Right kidney (tissue), 1 donor: ENCODE measurements around the gene CALML5.
"Not testable (repeated sequence)": the region's sequence is repeated elsewhere in the genome, so short reads cannot be mapped to it uniquely, and the experiment has no call there.

Source experiments
- DNase-seq: peaks from one replicate; pipeline ENCODE4 v3.0.0-alpha.2; 2016

The CALML5 gene

DNA sequence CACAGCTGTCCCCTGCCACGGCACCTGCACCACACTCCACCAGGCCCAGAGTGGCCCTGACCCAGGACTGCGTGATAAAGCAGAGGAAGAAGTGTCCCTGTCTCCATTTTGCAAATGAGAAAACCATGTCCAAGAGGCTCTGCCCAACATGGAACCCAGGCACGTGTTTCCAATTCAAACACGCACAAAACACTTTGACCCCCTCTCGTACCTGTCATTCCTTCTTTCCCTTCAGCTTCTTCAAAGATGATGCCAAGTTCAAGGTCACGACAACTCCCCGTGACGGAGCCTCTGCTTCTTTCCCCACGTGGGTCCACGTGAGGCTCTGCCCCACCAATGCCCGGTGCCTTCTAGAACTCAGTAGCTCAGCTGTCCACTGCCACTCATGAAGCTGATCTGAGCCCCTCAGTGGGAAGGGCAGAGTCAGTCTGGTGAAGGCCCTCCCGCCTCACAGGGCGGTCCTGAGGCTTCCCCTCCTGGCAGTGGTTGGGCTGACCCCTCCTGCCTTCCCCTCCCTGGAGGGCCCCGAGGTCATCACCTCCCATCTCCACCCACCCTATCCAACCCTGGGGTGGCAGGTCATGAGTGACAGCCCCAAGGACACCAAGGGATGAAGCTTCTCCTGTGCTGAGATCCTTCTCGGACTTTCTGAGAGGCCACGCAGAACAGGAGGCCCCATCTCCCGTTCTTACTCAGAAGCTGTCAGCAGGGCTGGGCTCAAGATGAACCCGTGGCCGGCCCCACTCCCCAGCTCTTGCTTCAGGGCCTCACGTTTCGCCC, 19.0 kb downstream of the CALML5 start:
- no peak for DNase-seq

DNA sequence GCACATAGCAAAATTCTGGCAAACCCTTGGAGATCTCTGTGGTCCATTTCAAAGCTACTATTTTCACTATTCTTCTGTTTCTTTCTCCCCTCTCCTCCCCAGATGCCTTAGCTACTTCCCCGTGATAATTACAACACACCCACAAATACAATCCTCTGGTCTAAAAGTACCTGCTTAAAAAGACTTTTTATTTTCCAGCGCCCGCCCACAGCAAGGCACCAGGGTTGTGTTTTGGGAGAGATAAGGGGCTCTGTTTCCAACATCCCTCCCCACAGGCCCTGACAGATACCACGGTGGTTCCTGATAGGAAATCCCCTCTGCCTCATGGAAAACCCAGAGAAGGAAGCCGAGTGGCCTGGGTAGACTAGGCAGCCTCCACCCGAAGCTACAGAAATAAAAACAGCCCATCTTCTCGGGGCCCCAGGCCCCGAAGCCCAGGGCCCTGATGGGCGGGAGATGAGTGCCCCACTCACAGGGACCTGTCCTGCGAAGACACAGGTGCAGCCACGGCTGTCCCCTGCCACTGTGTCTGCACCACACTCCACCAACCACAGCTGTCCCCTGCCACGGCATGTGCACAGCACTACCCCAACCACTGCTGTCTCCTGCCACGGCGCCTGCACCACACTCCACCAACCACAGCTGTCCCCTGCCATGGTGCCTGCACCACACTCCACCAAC, 19.7 kb downstream of the CALML5 start:
- DNase-seq = no peak

DNA sequence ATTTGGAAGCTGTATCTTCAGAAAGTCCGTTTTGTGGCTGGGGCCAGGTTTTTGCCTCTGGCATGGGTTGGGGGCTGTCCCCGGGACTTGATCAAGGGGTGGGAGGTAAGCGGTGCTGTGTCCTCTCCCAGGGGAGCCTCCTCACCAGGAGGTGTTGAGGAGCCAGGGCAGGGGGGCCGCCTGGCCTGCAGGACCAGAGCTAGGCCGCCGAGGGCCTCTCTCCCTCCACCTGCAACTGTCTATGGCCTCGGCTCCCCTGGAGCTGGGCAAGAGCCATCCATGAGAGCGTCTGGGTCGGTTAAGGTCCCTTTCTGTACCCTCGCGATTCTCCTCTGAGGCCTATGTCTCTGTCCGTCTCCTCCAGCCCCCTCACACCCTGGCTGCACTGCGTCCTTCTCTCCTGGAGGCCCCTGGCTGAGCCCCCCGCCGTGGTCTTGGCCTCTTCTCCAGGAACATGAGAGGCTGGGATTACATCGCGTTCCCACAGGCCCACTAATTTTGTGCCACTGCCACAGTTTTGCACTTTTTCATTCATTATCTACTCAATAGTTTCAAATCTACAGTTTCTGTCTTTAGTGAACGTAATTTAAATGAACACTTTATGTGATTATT, 20.6 kb downstream of the CALML5 start:
- no peak for DNase-seq

DNA sequence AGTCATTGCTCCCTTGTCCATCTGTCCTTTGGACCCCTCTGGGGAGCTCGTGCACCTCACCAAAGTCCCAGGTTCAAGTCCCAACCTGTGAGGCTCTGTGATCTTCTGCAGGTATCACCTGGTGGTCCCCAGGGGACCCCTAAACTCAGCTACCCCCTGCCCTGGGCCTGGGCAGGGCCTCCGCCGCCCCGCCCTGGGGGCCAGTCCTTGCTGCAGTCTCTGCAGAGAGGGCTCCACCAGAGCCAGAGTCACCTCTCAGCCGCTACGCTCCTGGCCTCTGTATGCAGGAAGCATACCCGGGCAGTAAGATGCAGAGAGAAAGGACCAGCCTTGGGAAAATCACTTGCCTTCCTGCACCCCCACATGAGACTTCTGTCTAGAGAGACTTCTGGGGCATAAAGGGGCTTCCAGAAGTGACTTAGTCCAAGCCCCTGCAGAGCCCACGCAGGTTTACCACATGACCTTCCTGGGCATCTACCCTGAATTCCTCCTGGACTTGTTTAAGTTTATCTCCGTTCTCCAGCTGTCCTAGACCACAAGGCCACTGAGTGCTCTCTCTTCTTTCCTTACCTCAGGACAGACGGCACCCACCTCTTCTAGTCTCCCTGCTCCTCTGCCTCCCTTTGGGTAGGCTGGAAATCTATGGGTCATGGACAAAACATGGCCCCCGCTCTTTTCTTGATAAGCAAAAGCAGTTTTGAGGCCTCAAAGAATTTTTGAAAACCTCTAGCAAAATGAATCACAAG, 21.2 kb downstream of the CALML5 start:
- no peak for DNase-seq

DNA sequence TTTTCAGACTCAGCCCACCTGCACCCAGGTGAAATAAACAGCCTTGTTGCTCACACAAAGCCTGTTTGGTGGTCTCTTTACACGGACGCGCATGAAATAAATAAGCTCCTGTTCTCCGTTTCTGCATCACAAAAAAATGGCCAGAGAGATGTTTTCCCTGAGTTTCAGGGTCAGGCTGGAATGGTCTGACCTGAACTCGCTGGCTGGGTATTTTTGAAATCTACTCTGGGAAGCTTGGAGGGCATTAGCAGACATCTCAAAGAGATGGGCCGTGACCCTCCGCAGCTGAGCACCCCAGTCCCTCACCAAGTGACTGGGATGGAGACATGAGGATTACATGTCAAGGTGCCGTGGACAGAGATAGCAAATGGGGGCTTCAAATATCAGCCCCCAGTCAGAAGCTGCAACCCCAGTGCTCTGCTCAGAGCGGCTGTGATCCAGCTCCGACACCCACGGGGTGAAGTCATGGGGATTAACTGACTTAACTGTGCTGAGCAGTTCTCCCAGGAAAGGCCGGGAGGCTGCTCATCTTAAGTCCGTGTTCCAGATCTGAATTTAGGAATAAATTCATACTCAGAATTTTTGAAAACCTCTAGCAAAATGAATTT, 22.3 kb downstream of the CALML5 start:
- no peak for DNase-seq

DNA sequence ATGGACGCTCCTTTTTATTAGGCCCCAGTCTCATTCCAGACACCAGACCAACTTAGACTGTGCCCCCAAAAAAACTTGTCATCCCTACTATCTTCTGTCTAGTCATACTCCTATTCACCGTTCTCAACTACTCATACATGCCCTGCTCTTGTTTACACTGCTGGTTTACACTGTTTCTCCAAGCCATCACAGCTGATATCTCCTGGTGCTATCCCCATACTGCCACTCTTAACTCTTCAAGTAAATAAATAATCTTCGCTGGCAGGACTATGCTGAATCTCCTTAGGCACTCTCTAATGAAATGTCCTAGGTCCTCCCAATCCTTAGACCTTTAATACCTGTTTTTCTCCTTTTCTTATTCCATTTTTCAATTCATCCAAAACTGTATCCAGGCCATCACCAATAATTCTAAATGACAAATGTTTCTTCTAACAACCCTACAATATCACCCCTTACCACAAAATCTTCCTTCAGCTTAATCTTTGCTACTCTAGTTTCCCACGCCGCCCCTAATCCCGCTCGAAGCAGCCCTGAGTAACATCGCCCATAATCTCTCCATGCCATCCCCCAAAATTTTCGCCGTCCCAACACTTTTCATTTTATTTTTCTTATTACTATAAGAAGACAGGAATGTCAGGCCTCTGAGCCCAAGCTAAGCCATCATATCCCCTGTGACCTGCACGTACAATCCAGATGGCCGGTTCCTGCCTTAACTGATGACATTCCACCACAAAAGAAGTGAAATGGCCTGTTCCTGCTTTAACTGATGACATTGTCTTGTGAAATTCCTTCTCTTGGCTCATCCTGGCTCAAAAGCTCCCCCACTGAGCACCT, 23.2 kb downstream of the CALML5 start:
- not testable (repeated sequence) for DNase-seq

DNA sequence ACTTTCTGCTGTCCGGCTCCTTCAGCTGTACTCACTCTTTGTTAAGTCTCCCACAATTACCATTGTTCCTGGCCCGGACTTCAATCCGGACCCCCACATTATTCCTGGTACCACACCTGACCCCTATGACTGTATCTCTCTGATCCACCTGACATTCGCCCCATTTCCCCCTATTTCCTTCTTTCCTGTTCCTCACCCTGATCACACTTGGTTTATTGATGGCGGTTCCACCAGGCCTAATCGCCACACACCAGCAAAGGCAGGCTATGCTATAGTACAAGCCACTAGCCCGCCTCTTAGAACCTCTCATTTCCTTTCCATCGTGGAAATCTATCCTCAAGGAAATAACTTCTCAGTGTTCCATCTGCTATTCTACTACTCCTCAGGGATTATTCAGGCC, 24.3 kb downstream of the CALML5 start:
- not testable (repeated sequence) for DNase-seq

DNA sequence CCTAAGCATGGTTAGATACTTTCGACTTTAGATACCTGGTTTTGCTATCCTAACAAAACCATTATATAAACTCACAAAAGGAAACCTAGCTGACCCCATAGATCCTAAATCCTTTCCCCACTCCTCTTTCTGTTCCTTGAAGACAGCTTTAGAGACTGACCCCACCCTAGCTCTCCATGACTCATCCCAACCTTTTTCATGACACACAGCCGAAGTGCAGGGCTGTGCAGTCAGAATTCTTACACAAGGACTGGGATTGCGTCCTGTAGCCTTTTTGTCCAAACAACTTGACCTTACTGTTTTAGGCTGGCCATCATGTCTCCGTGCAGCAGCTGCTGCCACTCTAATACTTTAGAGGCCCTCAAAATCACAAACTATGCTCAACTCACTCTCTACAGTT, 24.7 kb downstream of the CALML5 start:
- DNase-seq = not testable (repeated sequence)

DNA sequence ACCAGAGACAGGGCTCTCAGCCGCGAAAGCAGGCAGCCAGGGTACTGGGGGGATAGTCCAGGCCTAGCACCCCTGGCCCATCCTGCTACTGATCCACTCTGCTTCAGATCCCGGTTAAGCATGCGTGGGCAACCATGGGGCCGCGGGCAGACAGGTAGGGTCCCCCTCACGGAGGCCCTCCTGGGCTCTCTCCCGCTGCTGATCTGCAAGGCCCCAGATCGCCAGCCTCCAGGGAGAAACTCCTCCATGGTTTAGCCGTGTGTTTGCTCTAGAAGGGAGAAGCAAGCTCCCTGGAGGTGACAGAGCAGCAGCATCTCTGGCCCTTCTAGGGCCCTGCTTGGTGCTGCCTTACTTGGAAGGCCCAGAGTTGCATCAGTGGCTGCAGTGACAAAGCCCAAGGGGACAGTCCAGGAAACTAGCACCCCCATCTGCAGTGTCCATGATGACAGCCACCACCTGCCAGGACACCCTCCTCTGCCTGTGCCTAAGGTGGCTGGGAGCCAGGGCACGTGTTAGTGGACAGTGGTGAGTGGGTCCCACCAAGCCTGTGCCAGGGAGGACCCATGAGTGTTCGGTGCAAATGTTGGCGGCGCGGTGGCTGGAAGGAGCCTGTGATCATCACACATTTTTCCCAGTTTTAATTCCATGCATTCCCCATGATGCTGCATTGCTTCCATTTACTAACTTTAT, 29.2 kb downstream of the CALML5 start:
- DNase-seq = no peak

DNA sequence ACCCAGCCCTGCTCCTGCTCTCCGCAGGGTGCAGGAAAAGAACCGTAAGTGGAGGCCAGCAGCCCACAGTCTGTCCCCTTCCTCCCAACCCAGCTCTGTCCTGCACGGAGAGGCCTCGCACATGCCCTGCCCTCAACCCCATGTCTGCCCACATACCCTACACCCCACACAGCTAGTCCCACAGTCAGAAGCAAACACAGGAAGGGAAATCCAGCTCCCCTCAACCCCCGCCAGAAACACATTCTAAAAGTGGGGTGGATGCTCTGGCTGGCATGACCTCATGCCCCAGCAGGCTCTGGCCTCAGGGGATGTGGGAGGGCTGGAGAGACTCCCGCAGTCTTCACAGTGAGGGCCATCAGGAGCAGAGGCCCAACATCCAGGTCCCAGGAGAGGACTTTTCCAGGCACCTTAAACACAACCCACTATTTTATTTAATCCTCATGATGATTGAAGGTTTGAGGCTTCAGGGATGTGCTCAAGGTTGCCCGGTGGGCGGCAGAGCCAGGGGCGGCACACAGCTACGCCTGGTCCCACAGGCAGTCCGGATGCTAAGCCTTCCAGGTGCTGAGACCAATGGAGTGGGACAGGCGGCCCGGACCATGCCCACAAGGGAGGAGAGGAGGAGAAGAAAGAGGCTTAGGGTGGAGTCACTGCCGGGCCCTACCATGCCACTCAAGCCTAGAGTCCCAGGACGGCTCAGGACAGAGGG, 29.9 kb downstream of the CALML5 start:
- no peak for DNase-seq

DNA sequence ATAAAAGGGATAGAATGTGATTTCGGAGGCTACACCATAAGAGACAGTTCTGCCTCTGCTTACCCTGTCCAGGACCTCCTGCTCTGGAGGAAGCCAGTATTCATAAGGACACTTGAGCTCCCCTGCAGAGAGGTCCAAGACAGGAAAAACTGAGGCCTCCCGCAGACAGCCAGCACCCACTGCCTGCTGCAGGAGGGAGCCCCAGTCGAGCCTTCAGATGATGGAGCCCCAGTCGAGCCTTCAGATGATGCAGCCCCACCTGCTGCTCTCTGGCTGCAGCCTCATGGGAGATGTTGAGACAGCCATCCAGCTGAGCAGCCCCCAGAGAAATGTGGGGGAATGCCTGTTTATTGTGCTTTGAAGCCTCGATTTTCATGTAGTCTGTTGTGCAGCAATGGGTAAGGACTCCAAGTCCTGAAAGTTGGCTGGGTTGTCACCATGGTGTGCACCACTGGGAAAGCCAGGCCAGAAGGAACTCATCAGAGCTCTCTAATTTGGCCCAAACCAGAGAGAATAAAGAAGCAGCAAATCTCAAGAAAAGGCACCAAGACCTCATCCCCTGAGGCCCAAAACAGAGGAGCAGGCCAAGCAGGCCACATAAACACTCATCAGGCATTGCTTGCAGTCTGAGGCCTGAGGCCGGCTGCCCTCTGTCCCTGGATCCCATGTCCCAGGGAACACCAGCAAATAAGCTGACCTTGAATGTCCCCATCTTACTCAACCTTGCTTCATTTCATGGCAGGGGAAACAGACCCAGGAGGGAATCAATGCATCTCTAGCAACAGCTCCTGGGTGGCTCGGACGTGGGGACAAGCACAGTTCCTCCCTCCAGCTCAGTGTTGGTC, 30.9 kb downstream of the CALML5 start:
- no peak for DNase-seq

DNA sequence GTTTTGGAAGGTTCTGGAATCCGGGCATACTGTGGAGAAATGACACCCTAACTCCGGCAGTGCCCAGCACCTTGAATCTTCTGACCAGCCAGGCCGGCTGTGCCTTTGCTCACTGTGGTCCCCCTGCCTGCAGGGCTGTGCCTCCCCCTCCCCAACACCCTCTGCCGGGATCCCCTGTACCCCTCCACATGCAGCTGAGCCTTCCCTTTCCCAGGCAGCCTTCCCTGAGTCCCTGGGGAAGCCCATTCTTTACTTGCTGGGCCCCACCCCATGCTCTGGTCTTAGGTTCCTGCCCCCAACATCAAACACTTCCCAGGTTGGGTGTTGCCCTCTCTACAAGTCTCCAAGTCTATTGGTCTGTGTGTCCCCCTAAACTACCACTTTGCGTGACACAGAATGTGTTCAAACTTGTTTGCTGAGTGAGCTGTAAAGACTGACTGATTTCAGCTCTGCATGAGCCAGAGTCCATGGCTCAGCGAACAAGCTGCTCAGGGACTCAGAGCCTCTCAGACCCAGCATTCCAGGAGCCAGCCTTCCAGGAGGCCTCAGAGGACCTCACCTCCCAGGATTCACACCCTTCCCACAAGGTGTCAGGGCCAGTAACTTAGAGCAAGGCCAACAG, 31.6 kb downstream of the CALML5 start:
- no peak for DNase-seq

DNA sequence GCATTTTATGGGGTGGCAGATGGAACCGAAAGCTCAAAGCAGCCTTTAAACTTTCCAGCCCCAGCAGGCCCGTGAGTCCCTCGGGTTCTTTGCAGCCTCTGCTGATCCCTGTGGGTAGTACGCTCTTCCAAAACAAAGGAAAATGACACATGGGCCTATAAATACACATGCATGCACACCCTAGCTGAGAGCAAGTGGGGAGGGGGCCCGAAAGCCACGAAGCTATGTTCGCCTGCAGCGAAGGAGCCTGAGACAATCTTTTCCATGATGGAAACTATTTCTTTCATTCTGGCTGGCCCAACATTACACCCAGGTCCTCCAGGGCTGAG, 32.2 kb downstream of the CALML5 start:
- no peak for DNase-seq

DNA sequence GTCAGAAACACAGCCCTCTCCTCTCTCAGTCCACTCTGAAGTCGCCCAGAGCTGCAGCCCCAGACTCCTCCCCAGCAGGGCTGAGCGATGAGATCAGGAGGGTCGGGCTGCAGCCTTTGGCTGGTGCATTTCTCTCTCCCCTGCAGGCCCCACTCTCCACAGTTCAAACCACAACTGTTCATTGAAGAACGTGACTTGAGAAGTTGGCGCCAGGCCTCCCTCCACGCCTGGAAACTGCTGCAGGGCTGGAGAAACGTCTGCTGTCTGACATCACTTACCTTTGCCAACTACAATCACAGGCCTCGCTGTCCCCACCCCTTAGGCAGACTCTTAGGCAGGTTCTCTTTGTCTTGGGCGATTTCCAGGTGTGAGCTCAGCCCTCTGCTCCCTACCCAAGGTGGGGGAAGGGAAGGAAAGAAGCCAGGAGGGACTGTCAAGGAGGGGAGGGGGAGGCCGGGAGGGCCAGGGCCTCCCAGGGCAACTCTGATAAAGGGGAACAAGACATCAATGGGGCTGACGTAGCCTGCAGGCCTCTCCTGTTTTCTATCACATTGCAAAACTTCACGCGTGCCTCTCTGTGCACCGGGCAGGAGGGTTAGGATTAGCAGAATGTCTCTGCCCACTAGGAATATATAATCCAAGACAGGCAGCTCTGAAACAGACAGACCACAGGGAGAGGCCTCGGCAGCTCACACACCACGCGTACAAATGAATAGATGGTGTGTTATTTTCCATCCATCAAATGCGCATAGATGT, 32.7 kb downstream of the CALML5 start:
- DNase-seq = peak; percentile 51

DNA sequence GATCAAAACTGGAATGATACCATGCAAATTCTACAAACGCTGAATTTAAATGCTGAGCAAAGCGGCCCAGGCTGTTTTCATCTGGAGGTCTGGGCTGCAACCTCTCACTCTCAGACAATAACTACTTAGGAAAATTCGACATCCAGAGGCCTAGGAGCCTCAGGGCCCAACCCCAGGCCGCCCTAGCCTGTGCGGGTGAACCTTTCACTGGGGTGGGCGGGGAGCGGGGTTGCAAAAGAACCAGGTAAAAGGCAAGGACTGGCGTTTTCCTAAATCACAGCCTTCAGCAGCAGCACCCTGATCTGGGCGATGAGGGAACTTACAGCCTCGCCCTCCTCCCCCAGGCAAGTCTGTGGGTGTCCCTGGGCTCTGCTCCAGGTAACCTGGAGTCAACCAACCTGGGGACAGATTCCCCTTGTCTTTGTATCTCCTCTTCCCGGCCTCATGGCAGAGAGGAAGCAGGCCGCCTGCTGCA, 33.4 kb downstream of the CALML5 start:
- no peak for DNase-seq

DNA sequence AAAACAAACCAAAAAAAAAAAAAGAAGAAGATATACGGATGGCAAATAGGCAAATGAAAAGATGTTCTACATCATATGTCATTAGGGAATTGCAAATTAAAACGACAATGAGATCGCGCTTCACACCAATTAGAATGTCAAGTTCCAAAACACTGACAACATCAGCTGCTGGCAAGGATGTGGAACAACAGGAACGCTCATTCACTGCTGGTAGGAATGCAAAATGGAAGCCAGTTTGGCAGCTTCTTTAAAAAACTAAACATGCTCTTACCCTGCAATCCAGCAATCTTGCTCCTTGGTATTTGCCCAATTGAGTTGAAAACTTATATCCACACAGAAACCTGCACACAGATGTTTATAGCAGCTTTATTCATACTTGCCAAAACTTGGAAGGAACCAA, 34.8 kb downstream of the CALML5 start:
- DNase-seq = no peak

DNA sequence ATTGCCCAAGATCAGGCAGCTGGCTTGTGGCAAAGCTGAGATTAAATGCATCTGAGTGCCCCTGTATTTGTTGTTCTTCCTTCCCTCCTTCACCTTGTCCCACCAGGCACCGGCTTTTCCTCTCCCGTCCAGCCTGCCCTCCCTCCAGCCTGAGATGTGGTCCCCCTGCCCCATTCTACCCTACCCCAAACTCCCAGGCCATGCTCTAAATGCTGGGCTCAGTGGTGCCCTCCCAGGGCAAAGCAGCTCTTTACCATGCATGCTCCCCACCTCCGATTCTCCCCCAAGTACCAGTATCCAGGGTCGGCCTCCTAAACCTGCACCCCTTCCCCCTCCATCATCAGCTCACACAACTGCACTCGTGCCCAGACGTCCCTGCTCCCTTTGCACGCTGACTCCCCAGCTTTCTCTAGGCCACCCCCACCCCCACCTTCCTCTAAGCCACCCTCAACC, 36.5 kb downstream of the CALML5 start:
- DNase-seq = no peak
